Tibial artery (tissue), 4 donors: ENCODE results near the gene RBM4B.

Source experiments
- DNase-seq, 2 donors: peaks; one replicate each; pipeline ENCODE4 v3.0.0-alpha.2; 2019
- H3K27ac ChIP-seq, 2 donors: fragments of 200-600 bp; sonication (generic) in 1 of 2; 1 replicate in 1 of 2; 2 replicates in 1 of 2; pipeline ENCODE4 v1.5.1; 2018 to 2019; ENCODE audit warnings: mild to moderate bottlenecking in 1 of 2
- H3K27me3 ChIP-seq, 2 donors: fragments of 200-600 bp; sonication (generic) in 1 of 2; one replicate each; pipeline versions ENCODE4 v1.5.1 to v1.6.0; 2016 to 2019
- H3K36me3 ChIP-seq, 3 donors: fragments of 200-600 bp; sonication (generic) in 2 of 3; one replicate each; pipeline ENCODE4 v1.5.1; 2016 to 2019; ENCODE audit warnings: mild to moderate bottlenecking in 2 of 3
- H3K4me1 ChIP-seq, 4 donors: fragments of 200-600 bp; sonication (generic) in 2 of 4; 1 replicate in 3 of 4; 2 replicates in 1 of 4; pipeline ENCODE4 v1.5.1; 2016 to 2019
- H3K4me3 ChIP-seq, 2 donors: fragments of 200-600 bp; sonication (generic) in 1 of 2; 1 replicate in 1 of 2; 2 replicates in 1 of 2; pipeline ENCODE4 v1.5.1; 2018 to 2019; ENCODE audit warnings: mild to moderate bottlenecking in 2 of 2
- H3K9me3 ChIP-seq, 3 donors: fragments of 200-600 bp; sonication (generic) in 1 of 3; one replicate each; pipeline ENCODE4 v1.5.1; 2016 to 2019
- intact Hi-C: fragments of 100-400 bp; cut with DNase I; formaldehyde crosslinking; loops from one replicate; pipeline ENCODE4 v1.15.0; 2023; ENCODE audit warnings: low total_unique reads
- TF ChIP-seq, protein P1 (sequence below), 2 experiments: fragments of 200-600 bp in 1 of 2; fragments of 450-650 bp in 1 of 2; IDR thresholded peaks; one replicate each; pipeline ENCODE4 v1.5.1; 2017 to 2019; ENCODE audit warnings: antibody characterized with exemption in 2 of 2, mild to moderate bottlenecking in 1 of 2, moderate library complexity in 1 of 2

Gene RBM4B

GRCh38 chr11:66628061-66628603 is 49.6 kb downstream of the RBM4B start:
- TF ChIP-seq, protein P1, sequence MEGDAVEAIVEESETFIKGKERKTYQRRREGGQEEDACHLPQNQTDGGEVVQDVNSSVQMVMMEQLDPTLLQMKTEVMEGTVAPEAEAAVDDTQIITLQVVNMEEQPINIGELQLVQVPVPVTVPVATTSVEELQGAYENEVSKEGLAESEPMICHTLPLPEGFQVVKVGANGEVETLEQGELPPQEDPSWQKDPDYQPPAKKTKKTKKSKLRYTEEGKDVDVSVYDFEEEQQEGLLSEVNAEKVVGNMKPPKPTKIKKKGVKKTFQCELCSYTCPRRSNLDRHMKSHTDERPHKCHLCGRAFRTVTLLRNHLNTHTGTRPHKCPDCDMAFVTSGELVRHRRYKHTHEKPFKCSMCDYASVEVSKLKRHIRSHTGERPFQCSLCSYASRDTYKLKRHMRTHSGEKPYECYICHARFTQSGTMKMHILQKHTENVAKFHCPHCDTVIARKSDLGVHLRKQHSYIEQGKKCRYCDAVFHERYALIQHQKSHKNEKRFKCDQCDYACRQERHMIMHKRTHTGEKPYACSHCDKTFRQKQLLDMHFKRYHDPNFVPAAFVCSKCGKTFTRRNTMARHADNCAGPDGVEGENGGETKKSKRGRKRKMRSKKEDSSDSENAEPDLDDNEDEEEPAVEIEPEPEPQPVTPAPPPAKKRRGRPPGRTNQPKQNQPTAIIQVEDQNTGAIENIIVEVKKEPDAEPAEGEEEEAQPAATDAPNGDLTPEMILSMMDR (IDR thresholded peaks at IDR 0.05) = no peak
- intact Hi-C loops = no loop called here
- H3K9me3 ChIP-seq = no peaks in the 10 kb centered on the region
- H3K27ac ChIP-seq = no peak overlapping the region
- H3K4me3 ChIP-seq = no peak overlapping the region
- DNase-seq = no peak
- peaks cover 43 to 72% (median 69%) of the 10 kb centered on the region in 3 donors for H3K36me3 ChIP-seq
- peaks cover 0 to 44% (median 18%) of the 10 kb centered on the region in 4 donors for H3K4me1 ChIP-seq
- no peaks in the 10 kb centered on the region for H3K27me3 ChIP-seq

GRCh38 chr11:66626926-66627325 is 50.8 kb downstream of the RBM4B start:
- H3K36me3 ChIP-seq = peaks cover 43 to 70% (median 69%) of the 10 kb centered on the region in 3 donors
- TF ChIP-seq, protein P1 (IDR thresholded peaks at IDR 0.05) = no peak
- intact Hi-C loops = no loop called here

DNA sequence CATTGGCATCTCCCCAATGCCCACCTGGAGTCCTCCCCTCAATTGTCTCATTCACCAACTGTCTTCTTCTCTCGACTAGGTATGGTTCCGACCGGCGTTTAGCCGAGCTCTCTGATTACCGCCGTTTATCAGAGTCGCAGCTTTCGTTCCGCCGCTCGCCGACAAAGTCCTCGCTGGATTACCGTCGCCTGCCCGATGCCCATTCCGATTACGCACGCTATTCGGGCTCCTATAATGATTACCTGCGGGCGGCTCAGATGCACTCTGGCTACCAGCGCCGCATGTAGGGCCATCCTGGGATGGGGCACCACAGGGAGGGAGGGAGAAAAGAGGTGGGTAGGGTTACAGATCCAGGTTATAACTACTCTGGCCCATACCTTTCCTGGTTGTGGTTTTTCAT is 51.3 kb downstream of the RBM4B start:
- peaks cover 0 to 45% (median 24%) of the 10 kb centered on the region in 4 donors for H3K4me1 ChIP-seq
- no peaks in the 10 kb centered on the region for H3K9me3 ChIP-seq
- H3K4me3 ChIP-seq = no peak overlapping the region
- TF ChIP-seq, protein P1 (IDR thresholded peaks at IDR 0.05) = no peak
- H3K27me3 ChIP-seq = no peaks in the 10 kb centered on the region
- DNase-seq = no peak
- no peak overlapping the region for H3K27ac ChIP-seq
- peaks cover 43 to 70% (median 69%) of the 10 kb centered on the region in 3 donors for H3K36me3 ChIP-seq
- intact Hi-C loops = no loop called here

More at GRCh38 chr11:66626926-66627325, 50.8 kb downstream of the RBM4B start:
- Histone ChIP-seq H3K27ac (no peak overlapping the region), H3K27me3 (no peaks in the 10 kb centered on the region), H3K4me1 (peaks cover 0 to 44% (median 22%) of the 10 kb centered on the region in 4 donors), H3K4me3 (no peak overlapping the region), H3K9me3 (no peaks in the 10 kb centered on the region)
- no peak for DNase-seq

DNA sequence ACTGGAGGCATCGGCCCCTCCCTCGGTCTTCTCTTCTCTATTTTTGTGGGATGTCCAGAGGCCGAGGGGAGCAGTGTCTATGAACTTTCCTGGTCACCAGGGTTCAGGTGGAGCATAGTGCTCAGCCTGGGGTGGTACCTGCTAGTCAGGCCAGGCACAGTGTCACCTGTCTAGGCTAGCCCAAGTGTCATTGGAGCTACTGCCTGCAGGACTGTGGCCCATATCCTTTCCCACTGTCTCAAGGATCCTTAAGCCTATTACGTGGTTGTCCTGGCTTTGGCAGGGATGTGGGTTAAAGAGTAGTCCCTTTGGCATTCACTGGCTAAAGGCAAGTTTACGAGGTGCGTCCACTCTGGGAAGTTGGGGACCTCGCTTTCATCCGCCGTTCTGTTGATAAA is 51.9 kb downstream of the RBM4B start:
- DNase-seq = no peak
- no peak overlapping the region for H3K27ac ChIP-seq
- H3K4me3 ChIP-seq = no peak overlapping the region
- intact Hi-C loops = no loop called here
- no peaks in the 10 kb centered on the region for H3K9me3 ChIP-seq
- H3K36me3 ChIP-seq = peaks cover 43 to 70% (median 69%) of the 10 kb centered on the region in 3 donors
- TF ChIP-seq, protein P1 (IDR thresholded peaks at IDR 0.05) = no peak
- peaks cover 0 to 52% (median 30%) of the 10 kb centered on the region in 4 donors for H3K4me1 ChIP-seq
- no peaks in the 10 kb centered on the region for H3K27me3 ChIP-seq

DNA sequence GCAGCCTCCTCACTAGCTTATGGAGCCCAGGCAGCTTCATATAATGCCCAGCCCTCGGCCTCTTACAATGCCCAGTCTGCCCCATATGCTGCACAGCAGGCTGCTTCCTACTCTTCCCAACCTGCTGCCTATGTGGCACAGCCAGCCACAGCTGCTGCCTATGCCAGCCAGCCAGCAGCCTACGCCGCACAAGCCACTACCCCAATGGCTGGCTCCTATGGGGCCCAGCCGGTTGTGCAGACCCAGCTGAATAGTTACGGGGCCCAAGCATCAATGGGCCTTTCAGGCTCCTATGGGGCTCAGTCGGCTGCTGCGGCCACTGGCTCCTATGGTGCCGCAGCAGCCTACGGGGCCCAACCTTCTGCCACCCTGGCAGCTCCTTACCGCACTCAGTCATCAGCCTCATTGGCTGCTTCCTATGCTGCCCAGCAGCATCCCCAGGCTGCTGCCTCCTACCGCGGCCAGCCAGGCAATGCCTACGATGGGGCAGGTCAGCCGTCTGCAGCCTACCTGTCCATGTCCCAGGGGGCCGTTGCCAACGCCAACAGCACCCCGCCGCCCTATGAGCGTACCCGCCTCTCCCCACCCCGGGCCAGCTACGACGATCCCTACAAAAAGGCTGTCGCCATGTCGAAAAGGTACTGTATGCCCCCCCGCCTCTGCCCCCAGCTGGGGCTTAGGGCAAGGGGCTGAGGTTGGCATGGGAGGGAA is 52.5 kb downstream of the RBM4B start:
- peaks cover 43 to 66% (median 66%) of the 10 kb centered on the region in 3 donors for H3K36me3 ChIP-seq
- H3K4me1 ChIP-seq = peaks cover 0 to 57% (median 35%) of the 10 kb centered on the region in 4 donors
- TF ChIP-seq, protein P1 (IDR thresholded peaks at IDR 0.05) = no peak
- H3K4me3 ChIP-seq = no peak overlapping the region
- DNase-seq = no peak
- H3K9me3 ChIP-seq = no peaks in the 10 kb centered on the region
- intact Hi-C loops = no loop called here
- H3K27ac ChIP-seq = no peak overlapping the region
- no peaks in the 10 kb centered on the region for H3K27me3 ChIP-seq
